GM12865 (cell line): ENCODE data around the gene OTOG.

Experiments
- DNase-seq: peaks from one replicate; pipeline ENCODE4 v3.0.0; 2010; ENCODE audit warnings: low read depth
- H3K4me3 ChIP-seq: 2 replicates; pipeline ENCODE4 v1.5.1; 2011; ENCODE audit warnings: mild to moderate bottlenecking, low read depth, low read length, control low read depth
- CTCF ChIP-seq: IDR thresholded peaks from 2 replicates; pipeline ENCODE4 v1.5.1; 2011; ENCODE audit warnings: low read length, control low read depth, low read depth, inconsistent platforms; ENCODE audit not compliant: insufficient read depth; ENCODE audit errors: missing control alignments

OTOG gene

GRCh38 chr11:17511571-17511970, 35.5 kb upstream of the OTOG start:
- DNase-seq: no peak
- no peak overlapping the region for H3K4me3 ChIP-seq
- TF ChIP-seq CTCF: no peak

GRCh38 chr11:17512101-17512500, 35.0 kb upstream of the OTOG start:
- no peak overlapping the region for H3K4me3 ChIP-seq
- no peak for DNase-seq
- no peak for TF ChIP-seq CTCF

- DNase-seq: no peak
- H3K4me3 ChIP-seq: no peak overlapping the region
- TF ChIP-seq CTCF: no peak
These were observed 33.2 kb upstream of the OTOG start for GRCh38 chr11:17513853-17514252.

GRCh38 chr11:17514476-17514875, 32.6 kb upstream of the OTOG start:
- no peak for DNase-seq
- TF ChIP-seq CTCF: no peak
- H3K4me3 ChIP-seq: no peak overlapping the region

GRCh38 chr11:17515443-17516176, 31.4 kb upstream of the OTOG start:
- no peak for TF ChIP-seq CTCF
- no peak for DNase-seq
- no peak overlapping the region for H3K4me3 ChIP-seq

- no peak for DNase-seq
- TF ChIP-seq CTCF: no peak
- no peak overlapping the region for H3K4me3 ChIP-seq
These were observed 30.4 kb upstream of the OTOG start for GRCh38 chr11:17516551-17517150.

GRCh38 chr11:17517186-17517585, 29.9 kb upstream of the OTOG start:
- DNase-seq: no peak
- no peak overlapping the region for H3K4me3 ChIP-seq
- no peak for TF ChIP-seq CTCF
